Activated T-helper 9 cell treated with anti-CD3 and anti-CD28 coated beads, Interleukin-2, amount 50 U/mL, for 16 hours (primary cell): ENCODE results near the gene NNMT.

Source experiments
- DNase-seq: peaks from one replicate; pipeline ENCODE4 v3.0.0-alpha.2; 2020; ENCODE audit warnings: low read depth

Gene NNMT

GRCh38 chr11:114263513-114264170 is 32.6 kb upstream of the NNMT start:
- no peak for DNase-seq

GRCh38 chr11:114264381-114264780 is 31.8 kb upstream of the NNMT start:
- DNase-seq, result no peak

- no peak for DNase-seq
Observed at GRCh38 chr11:114265122-114265878, 30.9 kb upstream of the NNMT start.

- no peak for DNase-seq
Observed at GRCh38 chr11:114269498-114269897, 26.7 kb upstream of the NNMT start.

- DNase-seq, result no peak
Observed at GRCh38 chr11:114270531-114271270, 25.5 kb upstream of the NNMT start.

GRCh38 chr11:114271316-114271715 is 24.9 kb upstream of the NNMT start:
- no peak for DNase-seq

- DNase-seq, result no peak
Observed at GRCh38 chr11:114272311-114272710, 23.9 kb upstream of the NNMT start.

GRCh38 chr11:114273071-114273470 is 23.1 kb upstream of the NNMT start:
- no peak for DNase-seq

GRCh38 chr11:114273890-114274635 is 22.1 kb upstream of the NNMT start:
- no peak for DNase-seq

- no peak for DNase-seq
Observed at GRCh38 chr11:114274637-114275036, 21.6 kb upstream of the NNMT start.

- no peak for DNase-seq
Observed at GRCh38 chr11:114275280-114275679, 20.9 kb upstream of the NNMT start.

- DNase-seq, result no peak
Observed at GRCh38 chr11:114276077-114276476, 20.1 kb upstream of the NNMT start.

GRCh38 chr11:114277637-114278341 is 18.4 kb upstream of the NNMT start:
- no peak for DNase-seq

- DNase-seq, result no peak
Observed at GRCh38 chr11:114278342-114279065, 17.7 kb upstream of the NNMT start.

- DNase-seq, result no peak
Observed at GRCh38 chr11:114279792-114280546, 16.2 kb upstream of the NNMT start.

GRCh38 chr11:114280696-114281095 is 15.5 kb upstream of the NNMT start:
- no peak for DNase-seq

- DNase-seq, result no peak
Observed at GRCh38 chr11:114281388-114281956, 14.7 kb upstream of the NNMT start.

- DNase-seq, result no peak
Observed at GRCh38 chr11:114282488-114282887, 13.7 kb upstream of the NNMT start.

GRCh38 chr11:114283422-114283821 is 12.8 kb upstream of the NNMT start:
- DNase-seq, result no peak

GRCh38 chr11:114284021-114284420 is 12.2 kb upstream of the NNMT start:
- DNase-seq, result no peak
